ENCODE results near the gene CHIA.
A peak's percentile ranks its signal among the peaks of the same experiment; 100 is the strongest.
"Not testable (repeated sequence)": the region's sequence is repeated elsewhere in the genome, so short reads cannot be mapped to it uniquely, and the experiment has no call there.

The CHIA gene

DNA sequence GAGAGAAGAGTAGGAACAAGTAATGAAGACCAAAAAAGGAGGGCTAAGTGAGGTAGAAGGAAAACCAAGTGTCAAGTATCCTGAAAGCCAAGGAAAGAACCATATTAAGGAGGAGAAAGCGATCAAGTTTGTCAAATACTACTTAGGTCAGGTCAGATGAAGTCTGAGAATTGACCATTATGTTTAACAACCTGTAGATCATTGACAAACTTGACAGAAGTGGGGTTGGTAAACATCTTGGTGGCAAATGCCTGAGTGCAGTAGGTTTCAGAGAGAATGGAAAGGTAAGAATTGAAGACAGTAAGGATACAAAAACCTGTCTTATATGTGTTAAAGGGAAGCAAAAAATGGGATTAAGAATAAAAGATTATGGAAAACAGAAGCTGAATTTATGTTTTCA is 3.7 kb upstream of the CHIA start:
- DNase-seq = no peak

GRCh38 chr1:111289371-111289770 is 1.3 kb upstream of the CHIA start:
- DNase-seq = no peak

- no peak for DNase-seq
Observed at GRCh38 chr1:111290104-111290503, 547 bp upstream of the CHIA start.

GRCh38 chr1:111294390-111294789 is 3.7 kb downstream of the CHIA start:
- no peak for DNase-seq

DNA sequence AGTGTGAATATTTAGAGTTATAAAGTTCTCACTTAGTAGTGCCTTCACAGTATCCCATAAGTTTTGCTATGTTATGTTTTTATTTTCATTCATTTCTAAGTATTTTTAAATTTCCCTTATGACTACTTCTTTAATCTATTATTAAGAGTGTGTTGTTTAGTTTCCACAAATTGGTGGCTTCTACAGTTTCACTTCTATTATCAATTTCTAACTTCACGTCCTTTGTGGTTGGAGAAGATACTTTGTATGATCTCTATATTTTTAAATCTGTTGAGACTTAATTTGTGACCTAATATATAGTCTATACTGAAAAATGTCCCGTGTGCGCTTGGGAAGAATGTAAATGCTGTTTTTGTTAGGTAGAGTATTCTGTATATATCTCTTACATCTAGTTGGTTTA is 11.7 kb downstream of the CHIA start:
- no peak for DNase-seq

- no peak for DNase-seq
Observed at GRCh38 chr1:111309690-111310089, 19.0 kb downstream of the CHIA start.

- no peak for DNase-seq
Observed at GRCh38 chr1:111318523-111318922, 27.9 kb downstream of the CHIA start.

- DNase-seq = no peak
Observed at GRCh38 chr1:111320066-111320879, 29.6 kb downstream of the CHIA start.

DNA sequence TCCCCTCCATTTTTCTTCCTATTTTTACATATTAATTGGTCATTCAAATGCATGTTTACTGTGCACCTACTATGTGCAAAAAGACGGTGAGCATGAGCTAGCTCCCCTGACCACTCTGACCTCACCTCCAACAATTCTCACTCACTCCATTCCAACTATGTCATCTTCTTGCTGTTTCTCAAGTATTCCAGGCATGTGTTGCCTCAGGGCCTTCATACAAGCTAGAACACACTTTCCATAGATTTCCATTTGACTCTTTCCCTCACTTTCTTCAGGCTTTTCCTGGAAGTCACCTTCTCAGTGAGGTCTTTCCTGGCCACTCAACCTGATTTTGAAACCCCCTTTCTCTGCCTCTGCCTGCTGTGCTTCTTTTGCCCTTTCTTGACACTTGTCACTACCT is 32.6 kb downstream of the CHIA start:
- DNase-seq = no peak

- DNase-seq = no peak
Observed at GRCh38 chr1:111332190-111332589, 41.5 kb downstream of the CHIA start.

GRCh38 chr1:111334169-111334568 is 43.5 kb downstream of the CHIA start:
- DNase-seq = no peak

- DNase-seq = not testable (repeated sequence)
Observed at GRCh38 chr1:111335214-111335877, 44.7 kb downstream of the CHIA start.

- not testable (repeated sequence) for DNase-seq
Observed at GRCh38 chr1:111338849-111339248, 48.2 kb downstream of the CHIA start.

GRCh38 chr1:111346089-111346885 is 55.6 kb downstream of the CHIA start:
- DNase-seq = peak; percentile 66

GRCh38 chr1:111347026-111347425 is 56.4 kb downstream of the CHIA start:
- no peak for DNase-seq

DNA sequence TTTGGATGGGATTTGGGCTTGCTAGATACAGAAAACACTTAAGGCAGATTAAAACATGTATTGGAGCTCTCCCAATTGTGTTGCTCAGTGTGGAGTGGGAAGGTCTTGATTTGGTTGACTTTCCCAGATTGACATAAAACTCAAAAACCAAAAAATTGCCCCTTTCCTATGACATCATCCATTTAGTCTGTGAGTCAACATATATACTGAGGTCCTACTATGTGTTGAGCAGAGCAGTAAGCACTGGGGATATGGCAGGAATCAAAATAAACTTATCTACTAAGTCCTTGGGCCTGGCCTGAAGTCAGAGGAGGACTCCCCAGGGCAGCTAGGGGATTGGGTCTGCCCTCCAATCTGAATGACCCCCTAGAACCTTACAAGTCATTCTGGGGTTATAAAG is 61.0 kb downstream of the CHIA start:
- no peak for DNase-seq

GRCh38 chr1:111354584-111354983 is 63.9 kb downstream of the CHIA start:
- DNase-seq = no peak

DNA sequence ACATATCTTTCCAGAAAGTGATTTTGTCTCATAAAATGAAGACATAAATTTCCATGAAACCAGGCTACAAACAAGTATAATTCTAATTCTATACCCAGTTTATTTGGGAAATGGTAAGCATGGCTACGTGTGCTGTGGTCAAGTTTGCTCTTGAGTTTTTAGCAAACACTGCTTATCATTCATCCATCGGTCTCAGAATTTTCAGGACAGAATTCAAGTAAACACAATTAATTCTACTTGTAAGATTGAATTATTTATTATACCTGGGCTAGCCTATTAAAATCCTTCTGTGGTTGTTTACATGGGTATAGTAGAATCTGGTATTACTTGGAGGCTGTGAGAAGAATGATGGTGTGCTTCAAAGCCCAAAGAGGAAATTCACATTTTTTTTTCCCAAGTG is 68.3 kb downstream of the CHIA start:
- no peak for DNase-seq

DNA sequence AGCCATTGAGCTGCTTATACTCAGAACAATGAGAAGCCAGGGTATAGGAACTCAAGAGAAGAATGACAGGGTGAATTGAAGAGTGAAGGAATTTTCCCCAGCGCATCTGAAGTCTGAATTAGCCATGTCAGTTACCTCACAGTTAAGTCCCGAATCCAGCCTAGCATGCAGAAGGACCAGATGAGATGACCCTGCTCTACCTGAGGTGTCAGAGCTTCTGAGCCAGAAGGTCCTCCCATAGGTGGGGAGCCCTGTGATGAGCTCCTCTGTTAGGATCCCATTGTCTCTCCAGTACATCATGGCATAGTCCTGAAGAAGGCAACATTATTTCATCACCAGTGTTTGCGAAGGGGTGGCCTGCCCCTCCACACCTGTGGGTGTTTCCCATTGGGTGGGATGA is 68.7 kb downstream of the CHIA start:
- no peak for DNase-seq

DNA sequence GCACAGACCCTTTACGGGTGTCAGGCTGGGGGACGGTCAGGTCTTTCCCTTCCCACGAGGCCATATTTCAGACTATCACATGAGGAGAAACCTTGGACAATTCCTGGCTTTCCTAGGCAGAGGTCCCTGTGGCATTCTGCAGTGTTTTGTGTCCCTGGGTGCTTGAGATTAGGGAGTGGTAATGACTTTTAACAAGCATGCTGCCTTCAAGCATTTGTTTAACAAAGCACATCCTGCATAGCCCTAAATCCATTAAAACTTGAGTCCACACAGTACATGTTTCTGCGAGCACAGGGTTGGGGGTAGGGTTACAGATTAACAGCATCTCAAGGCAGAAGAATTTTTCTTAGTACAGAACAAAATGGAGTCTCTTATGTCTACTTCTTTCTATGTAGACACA is 69.6 kb downstream of the CHIA start:
- DNase-seq = not testable (repeated sequence)

GRCh38 chr1:111361761-111362160 is 71.1 kb downstream of the CHIA start:
- DNase-seq = no peak

DNA sequence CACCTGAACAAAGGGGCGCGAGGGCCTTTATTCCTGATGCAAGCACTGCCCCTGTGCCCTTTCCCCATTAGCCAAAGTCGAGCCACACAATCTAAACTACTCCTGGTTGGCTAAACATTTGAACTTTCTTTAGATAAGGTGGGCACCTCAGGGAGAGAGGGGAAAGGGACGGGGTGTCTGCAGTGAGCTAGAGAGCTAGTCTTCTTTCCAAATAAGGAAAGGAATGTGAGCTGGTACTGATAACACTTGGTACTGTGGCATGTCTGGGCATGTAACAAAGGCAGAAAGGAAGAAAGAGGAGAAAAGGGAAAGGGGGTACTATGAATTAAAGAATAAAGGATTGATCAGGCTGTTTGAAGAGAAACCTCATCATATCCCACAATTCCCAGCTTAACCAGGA is 74.0 kb downstream of the CHIA start:
- no peak for DNase-seq

DNA sequence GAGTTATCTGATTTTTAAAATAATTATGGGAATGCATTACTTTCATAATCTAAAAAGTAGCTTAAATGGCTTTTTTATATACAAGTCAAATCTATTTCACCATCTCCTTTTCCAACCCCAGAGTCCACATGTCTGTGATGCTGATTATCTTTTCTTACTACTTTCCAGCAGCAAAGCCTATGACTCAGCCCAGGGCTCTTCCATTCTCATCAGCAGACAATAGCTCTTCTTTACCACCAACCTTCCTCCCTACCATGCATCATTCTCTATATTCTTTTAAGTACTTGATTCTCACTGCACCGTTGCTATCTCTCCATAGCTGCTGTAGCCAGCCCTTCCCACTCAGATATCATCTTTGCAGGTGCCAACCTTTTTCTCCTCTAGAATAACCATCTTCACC is 75.6 kb downstream of the CHIA start:
- DNase-seq = no peak

DNA sequence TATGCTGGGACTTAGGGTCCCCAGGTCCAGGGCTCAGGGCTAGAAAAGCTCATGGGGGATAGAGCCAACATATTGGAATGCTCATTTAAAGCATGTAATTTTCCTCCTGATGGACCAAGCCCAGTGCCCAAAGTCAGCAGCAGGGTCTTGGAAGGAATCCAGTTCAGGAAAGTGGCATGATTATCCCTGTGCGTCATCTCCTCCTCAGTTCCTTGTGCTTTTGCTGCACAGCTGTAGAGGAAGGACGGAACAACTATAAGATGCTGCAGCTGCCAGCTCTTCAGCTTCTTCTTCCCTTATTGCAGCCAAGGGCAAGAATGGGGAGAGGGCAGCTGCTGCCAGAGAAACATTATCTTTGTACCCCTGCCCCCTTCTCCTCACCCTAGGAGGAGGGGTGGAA is 78.5 kb downstream of the CHIA start:
- DNase-seq = no peak
